ENCODE data around the gene MMAA.
"Not testable (repeated sequence)": the region's sequence is repeated elsewhere in the genome, so short reads cannot be mapped to it uniquely, and the experiment has no call there.

The MMAA gene

GRCh38 chr4:145618932-145619638 is at the start of gene MMAA:
Gene MMAA, plus strand, starts transcription at chr4:145619385. Its CDS starts 19,755 bp downstream, at chr4:145639140.
- peak; percentile 97 for DNase-seq (ENCODE audit: low spot score)
- TF ChIP-seq CTCF (IDR thresholded peaks at IDR 0.05; ENCODE audit: extremely low read depth, missing control alignments), result peak; percentile 17

- not testable (repeated sequence) for DNase-seq (ENCODE audit: low spot score)
Observed at GRCh38 chr4:145574546-145574945, 44.6 kb upstream of the MMAA start.

- no peak for DNase-seq (ENCODE audit: low spot score)
- TF ChIP-seq CTCF (IDR thresholded peaks at IDR 0.05; ENCODE audit: extremely low read depth, missing control alignments), result no peak
Observed at GRCh38 chr4:145580906-145581305, 38.3 kb upstream of the MMAA start.

GRCh38 chr4:145583191-145584055 is 35.8 kb upstream of the MMAA start:
- no peak for DNase-seq (ENCODE audit: low spot score)
- TF ChIP-seq CTCF (IDR thresholded peaks at IDR 0.05; ENCODE audit: extremely low read depth, missing control alignments), result no peak

- no peak for DNase-seq (ENCODE audit: low spot score)
- no peak for TF ChIP-seq CTCF (IDR thresholded peaks at IDR 0.05; ENCODE audit: extremely low read depth, missing control alignments)
Observed at GRCh38 chr4:145587088-145587754, 32.0 kb upstream of the MMAA start.

GRCh38 chr4:145589381-145589780 is 29.8 kb upstream of the MMAA start:
- DNase-seq (ENCODE audit: low spot score), result not testable (repeated sequence)

- no peak for TF ChIP-seq CTCF (IDR thresholded peaks at IDR 0.05; ENCODE audit: extremely low read depth, missing control alignments)
- DNase-seq (ENCODE audit: low spot score), result no peak
Observed at GRCh38 chr4:145589916-145590702, 29.1 kb upstream of the MMAA start.
